SK-N-SH (cell line): ENCODE measurements around the gene ITGA1. TPM values are rescaled to one million over a fixed set of nuclear protein-coding genes. Genes with fewer than 3 reads are reported as not detected.

Experiments used
- CTCF ChIA-PET: fragments of 300-600, 350-600 bp; formaldehyde crosslinking; extraction: SDS; loops from one replicate; lab custom pipeline; 2021; lab: Yijun Ruan, JAX
- POLR2A ChIA-PET: fragments of 350-600 bp; sonication (Branson Sonifier 250); formaldehyde crosslinking; extraction: SDS; loops from one replicate; lab custom pipeline; 2020; ENCODE audit warnings: antibody characterized with exemption, inconsistent platforms; lab: Yijun Ruan, JAX
- DNase-seq: peaks from one replicate; pipeline ENCODE4 v3.0.0; 2012
- H2AFZ ChIP-seq: fragments of 200-600 bp; sonication (generic); 2 replicates; pipeline ENCODE4 v1.8.1; 2016; ENCODE audit warnings: antibody characterized with exemption, mild to moderate bottlenecking, low read depth
- H3F3A ChIP-seq: fragments of 200-600 bp; sonication (generic); replicated peaks from 2 replicates; pipeline ENCODE3; 2016; ENCODE audit warnings: antibody characterized with exemption, mild to moderate bottlenecking; ENCODE audit not compliant: insufficient read depth
- H3K27ac ChIP-seq, 2 experiments: fragments of 200-500 bp in 1 of 2; fragments of 200-600 bp in 1 of 2; sonication (Bioruptor generic) in 1 of 2; sonication (generic), shearing (Covaris generic) in 1 of 2; 2 replicates each; pipeline versions ENCODE4 v1.5.1 to v1.6.1; 2014 to 2016; ENCODE audit warnings: low read depth in 2 of 2, inconsistent platforms in 1 of 2, low read length in 1 of 2, mild to moderate bottlenecking in 1 of 2, mixed read lengths in 1 of 2
- H3K27me3 ChIP-seq: fragments of 200-600 bp; sonication (generic), shearing (Covaris generic); 2 replicates; pipeline ENCODE4 v1.6.1; 2016; ENCODE audit warnings: mixed run types; ENCODE audit not compliant: insufficient read depth
- H3K36me3 ChIP-seq, 2 experiments: fragments of 200-500 bp in 1 of 2; fragments of 200-600 bp in 1 of 2; sonication (Bioruptor generic) in 1 of 2; sonication (generic) in 1 of 2; replicated peaks in 1 of 2; 2 replicates each; pipeline versions ENCODE3 to v1.5.1; 2014 to 2016; ENCODE audit warnings: low read length in 1 of 2, mild to moderate bottlenecking in 1 of 2; ENCODE audit not compliant: insufficient read depth in 2 of 2, control insufficient read depth in 1 of 2
- H3K4me1 ChIP-seq, 2 experiments: fragments of 200-500 bp in 1 of 2; fragments of 200-600 bp in 1 of 2; sonication (Bioruptor generic) in 1 of 2; sonication (generic), shearing (Covaris generic) in 1 of 2; 2 replicates each; pipeline versions ENCODE4 v1.5.1 to v1.6.1; 2014 to 2016; ENCODE audit warnings: low read depth in 1 of 2, low read length in 1 of 2, mixed run types in 1 of 2; ENCODE audit not compliant: insufficient read depth in 2 of 2, control insufficient read depth in 1 of 2
- H3K4me2 ChIP-seq: fragments of 200-600 bp; sonication (generic), shearing (Covaris generic); 2 replicates; pipeline ENCODE4 v1.6.1; 2017; ENCODE audit warnings: mixed run types
- H3K4me3 ChIP-seq, 2 experiments: fragments of 200-500 bp in 1 of 2; fragments of 200-600 bp in 1 of 2; sonication (Bioruptor generic) in 1 of 2; sonication (generic), shearing (Covaris generic) in 1 of 2; 2 replicates each; pipeline versions ENCODE4 v1.5.1 to v1.8.1; 2014 to 2016; ENCODE audit warnings: low read depth in 2 of 2, inconsistent platforms in 1 of 2, low read length in 1 of 2, mild to moderate bottlenecking in 1 of 2, mixed read lengths in 1 of 2, moderate library complexity in 1 of 2
- H3K79me2 ChIP-seq: fragments of 200-600 bp; sonication (generic); 2 replicates; pipeline ENCODE4 v1.8.1; 2017; ENCODE audit warnings: mild to moderate bottlenecking; ENCODE audit not compliant: insufficient read depth
- H3K9ac ChIP-seq: fragments of 200-600 bp; sonication (generic); 2 replicates; pipeline ENCODE4 v1.6.1; 2017; ENCODE audit warnings: mixed run types
- H3K9me2 ChIP-seq: fragments of 200-600 bp; sonication (generic); 2 replicates; pipeline ENCODE4 v1.6.1; 2017; ENCODE audit warnings: mixed run types
- H3K9me3 ChIP-seq: fragments of 200-600 bp; sonication (generic); 2 replicates; pipeline ENCODE4 v1.6.1; 2017; ENCODE audit warnings: mixed run types, mild to moderate bottlenecking, moderate library complexity
- H4K20me1 ChIP-seq: fragments of 200-600 bp; sonication (generic); 2 replicates; pipeline ENCODE4 v1.6.1; 2017; ENCODE audit warnings: mild to moderate bottlenecking, mixed run types; ENCODE audit not compliant: insufficient read depth
- EZH2phosphoT487 ChIP-seq: fragments of 200-600 bp; sonication (generic); IDR thresholded peaks from 2 replicates; pipeline ENCODE4 v1.6.1; 2017; ENCODE audit warnings: low read depth, mixed run types, mild to moderate bottlenecking, antibody characterized with exemption, moderate library complexity, borderline replicate concordance
- FOXM1 ChIP-seq: IDR thresholded peaks from 2 replicates; pipeline ENCODE4 v1.4.0; 2012; ENCODE audit warnings: low read depth, mild to moderate bottlenecking
- MEF2A ChIP-seq: IDR thresholded peaks from 2 replicates; pipeline ENCODE4 v1.4.0; 2012; ENCODE audit warnings: low read depth, borderline replicate concordance
- MXI1 ChIP-seq: IDR thresholded peaks from 2 replicates; pipeline ENCODE4 v1.6.1; 2012; ENCODE audit warnings: mild to moderate bottlenecking, low read depth, low read length, improper control_type of control experiment
- NFIC ChIP-seq: IDR thresholded peaks from 2 replicates; pipeline ENCODE4 v1.4.0; 2012; ENCODE audit warnings: borderline replicate concordance
- NRF1 ChIP-seq: IDR thresholded peaks from 2 replicates; pipeline ENCODE4 v1.6.1; 2012; ENCODE audit warnings: low read depth, mild to moderate bottlenecking, low read length
- PBX3 ChIP-seq: IDR thresholded peaks from 2 replicates; pipeline ENCODE4; 2012
- POLR2AphosphoS5 ChIP-seq: IDR thresholded peaks from 2 replicates; pipeline ENCODE4 v1.6.1; 2012; ENCODE audit warnings: low read depth, low read length
- RFX5 ChIP-seq: IDR thresholded peaks from 2 replicates; pipeline ENCODE4 v1.6.1; 2012; ENCODE audit warnings: mild to moderate bottlenecking, improper control_type of control experiment, low read length
- RXRA ChIP-seq: IDR thresholded peaks from 2 replicates; pipeline ENCODE4 v1.4.0; 2012; ENCODE audit warnings: low read depth, mild to moderate bottlenecking, borderline replicate concordance
- SIN3A ChIP-seq: IDR thresholded peaks from 2 replicates; pipeline ENCODE4 v1.6.1; 2012; ENCODE audit warnings: low read depth, mild to moderate bottlenecking, low read length, moderate library complexity, borderline replicate concordance
- TAF1 ChIP-seq: IDR thresholded peaks from 2 replicates; pipeline ENCODE4 v1.6.1; 2012; ENCODE audit warnings: low read depth, mild to moderate bottlenecking, low read length, moderate library complexity, borderline replicate concordance
- TCF12 ChIP-seq: IDR thresholded peaks from 2 replicates; pipeline ENCODE4 v1.4.0; 2012
- TEAD4 ChIP-seq: IDR thresholded peaks from 2 replicates; pipeline ENCODE4 v1.4.0; 2012; ENCODE audit warnings: mild to moderate bottlenecking, borderline replicate concordance; ENCODE audit not compliant: insufficient read depth
- USF2 ChIP-seq: fragments of 150-350 bp; IDR thresholded peaks from 2 replicates; pipeline ENCODE4 v1.6.1; 2017; ENCODE audit warnings: antibody characterized with exemption, low read length, low read depth, borderline replicate concordance
- YY1 ChIP-seq: IDR thresholded peaks from 2 replicates; pipeline ENCODE4 v1.4.0; 2012; ENCODE audit warnings: low read depth, mild to moderate bottlenecking
- ZBTB33 ChIP-seq: IDR thresholded peaks from 2 replicates; pipeline ENCODE4 v1.4.0; 2012; ENCODE audit warnings: low read depth, borderline replicate concordance
- WGBS: methylation state at CpG from one replicate; pipeline ENCODE4 v1.1.6; 2017; ENCODE audit warnings: low lambda C conversion rate; 5-methylcytosine and 5-hydroxymethylcytosine counted together
- polyA plus RNA-seq, 3 experiments: library from polyadenylated mRNA; depleted of rRNA; stranded (reverse); fragments of >200 nt; gene quantifications; 2 replicates each; pipeline ENCODE4 v1.2.3, GENCODE V29; 2012
- TF ChIP-seq, protein P1 (sequence below): fragments of 200-600 bp; sonication (generic); IDR thresholded peaks from 2 replicates; pipeline ENCODE4 v1.6.1; 2017; ENCODE audit warnings: antibody characterized with exemption, mild to moderate bottlenecking, moderate library complexity

ITGA1 gene
- polyA plus RNA-seq, 1 of the 3 experiments (the other 2 are of a cell fraction) = 7.7 TPM

- TF ChIP-seq PBX3 (no peak), TAF1 (no peak), EZH2phosphoT487 (no peak)
- TF ChIP-seq, protein P1, sequence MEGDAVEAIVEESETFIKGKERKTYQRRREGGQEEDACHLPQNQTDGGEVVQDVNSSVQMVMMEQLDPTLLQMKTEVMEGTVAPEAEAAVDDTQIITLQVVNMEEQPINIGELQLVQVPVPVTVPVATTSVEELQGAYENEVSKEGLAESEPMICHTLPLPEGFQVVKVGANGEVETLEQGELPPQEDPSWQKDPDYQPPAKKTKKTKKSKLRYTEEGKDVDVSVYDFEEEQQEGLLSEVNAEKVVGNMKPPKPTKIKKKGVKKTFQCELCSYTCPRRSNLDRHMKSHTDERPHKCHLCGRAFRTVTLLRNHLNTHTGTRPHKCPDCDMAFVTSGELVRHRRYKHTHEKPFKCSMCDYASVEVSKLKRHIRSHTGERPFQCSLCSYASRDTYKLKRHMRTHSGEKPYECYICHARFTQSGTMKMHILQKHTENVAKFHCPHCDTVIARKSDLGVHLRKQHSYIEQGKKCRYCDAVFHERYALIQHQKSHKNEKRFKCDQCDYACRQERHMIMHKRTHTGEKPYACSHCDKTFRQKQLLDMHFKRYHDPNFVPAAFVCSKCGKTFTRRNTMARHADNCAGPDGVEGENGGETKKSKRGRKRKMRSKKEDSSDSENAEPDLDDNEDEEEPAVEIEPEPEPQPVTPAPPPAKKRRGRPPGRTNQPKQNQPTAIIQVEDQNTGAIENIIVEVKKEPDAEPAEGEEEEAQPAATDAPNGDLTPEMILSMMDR = no peak
These were observed 11.6 kb upstream of the ITGA1 start (continued) for GRCh38 chr5:52776116-52776515.

DNA sequence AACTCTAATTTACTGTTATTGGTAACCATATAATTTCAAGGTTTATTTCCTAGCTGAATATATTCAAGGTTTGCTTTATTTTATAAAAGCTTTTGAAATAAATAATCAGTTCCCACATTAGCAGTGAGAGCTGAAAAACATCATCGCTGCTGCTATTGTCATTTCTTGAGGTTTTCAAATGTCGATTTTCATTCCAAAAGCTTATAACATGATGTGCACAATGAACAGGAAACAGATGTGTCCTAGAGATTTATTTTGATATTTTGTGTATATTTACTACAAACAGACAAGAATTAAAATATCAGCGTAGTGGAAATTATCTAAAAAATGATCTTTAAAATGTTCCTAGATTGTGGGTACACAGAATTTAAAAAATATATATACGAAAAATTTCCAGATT is 10.5 kb upstream of the ITGA1 start:
- Histone ChIP-seq H3K9me2 (0 out of 2 replicates have a peak, but pooled peaks cover 6% of the 10 kb centered on the region), H3K4me2 (no peak overlapping the region), H3K79me2 (no peaks in the 10 kb centered on the region), H3K9ac (no peak overlapping the region), H3K4me1 (no peaks in the 10 kb centered on the region), H4K20me1 (no peaks in the 10 kb centered on the region), H2AFZ (no peak overlapping the region), H3F3A (peaks cover 4% of the 10 kb centered on the region), H3K27me3 (no peaks in the 10 kb centered on the region), H3K36me3 (no peaks in the 10 kb centered on the region), H3K9me3 (no peaks in the 10 kb centered on the region), H3K4me3 (no peak overlapping the region), H3K27ac (no peak overlapping the region)
- ChIA-PET CTCF (interaction anchor here (1.2 to 1.6 kb wide), 2 partner anchors 11 to 14 kb away, joined by 3 to 5 read pairs; partner anchors contain the start of genes ITGA1 and PELO), POLR2A (no interaction called here)
- 79% methylated on average over 4 of the region's 4 CpGs for WGBS
- no peak for DNase-seq
- TF ChIP-seq SIN3A (no peak), POLR2AphosphoS5 (no peak)

GRCh38 chr5:52778781-52779180 is 8.9 kb upstream of the ITGA1 start:
- no peak overlapping the region for H2AFZ ChIP-seq
- H3K79me2 ChIP-seq = no peaks in the 10 kb centered on the region
- H3K4me1 ChIP-seq = peaks cover 0 to 8% of the 10 kb centered on the region in 2 experiments; a peak in 2 of 4 replicates
- no peaks in the 10 kb centered on the region for H3K9me3 ChIP-seq
- H3K4me2 ChIP-seq = no peak overlapping the region
- CTCF ChIA-PET = interaction anchor here (0.7 to 1.6 kb wide), 3 partner anchors 9 to 116 kb away, joined by 3 to 4 read pairs (median 3); partner anchors contain the start of genes ITGA1 and PELO
- no peak overlapping the region for H3K4me3 ChIP-seq
- no peaks in the 10 kb centered on the region for H3K27me3 ChIP-seq
- 78% methylated on average over 1 of the region's 1 CpG for WGBS
- DNase-seq = no peak
- H3K27ac ChIP-seq = no peak overlapping the region
- no peaks in the 10 kb centered on the region for H4K20me1 ChIP-seq
- peaks cover 4% of the 10 kb centered on the region for H3F3A ChIP-seq
- H3K36me3 ChIP-seq = no peaks in the 10 kb centered on the region
- POLR2A ChIA-PET = no interaction called here
- H3K9ac ChIP-seq = no peak overlapping the region
- H3K9me2 ChIP-seq = 0 out of 2 replicates have a peak, but pooled peaks cover 6% of the 10 kb centered on the region
- TF ChIP-seq YY1 (no peak), MEF2A (no peak), MXI1 (no peak), POLR2AphosphoS5 (no peak), NFIC (no peak), RFX5 (no peak), EZH2phosphoT487 (no peak), USF2 (no peak), TAF1 (no peak), PBX3 (no peak), FOXM1 (no peak), RXRA (no peak), NRF1 (no peak), TCF12 (no peak), TEAD4 (no peak), ZBTB33 (no peak)
